Duodenal mucosa (tissue), 2 donors: ENCODE measurements around the gene NDUFC2.

Source experiments
- H3K27ac ChIP-seq: one replicate; pipeline ENCODE4 v1.7.0; 2013; ENCODE audit warnings: low read depth, low read length
- H3K27me3 ChIP-seq, 2 donors: one replicate each; pipeline ENCODE4 v1.7.0; 2013; ENCODE audit warnings: low read length in 2 of 2, control low read depth in 1 of 2; ENCODE audit not compliant: insufficient read depth in 2 of 2, control insufficient read depth in 1 of 2
- H3K36me3 ChIP-seq, 2 donors: one replicate each; pipeline ENCODE4 v1.7.0; 2013; ENCODE audit warnings: low read length in 2 of 2, control low read depth in 1 of 2; ENCODE audit not compliant: insufficient read depth in 2 of 2, control insufficient read depth in 1 of 2
- H3K4me1 ChIP-seq, 2 donors: one replicate each; pipeline ENCODE4 v1.7.0; 2013; ENCODE audit warnings: low read length in 2 of 2, control low read depth in 1 of 2; ENCODE audit not compliant: insufficient read depth in 2 of 2, control insufficient read depth in 1 of 2
- H3K4me3 ChIP-seq, 2 donors: one replicate each; pipeline ENCODE4 v1.7.0; 2013; ENCODE audit warnings: low read length in 2 of 2, low read depth in 1 of 2
- H3K9ac ChIP-seq, 2 donors: one replicate each; pipeline ENCODE4 v1.7.0; 2013; ENCODE audit warnings: low read length in 2 of 2, low read depth in 1 of 2
- H3K9me3 ChIP-seq, 2 donors: one replicate each; pipeline ENCODE4 v1.7.0; 2013; ENCODE audit warnings: low read length in 2 of 2, control low read depth in 1 of 2; ENCODE audit not compliant: control insufficient read depth in 1 of 2

The NDUFC2 gene

DNA sequence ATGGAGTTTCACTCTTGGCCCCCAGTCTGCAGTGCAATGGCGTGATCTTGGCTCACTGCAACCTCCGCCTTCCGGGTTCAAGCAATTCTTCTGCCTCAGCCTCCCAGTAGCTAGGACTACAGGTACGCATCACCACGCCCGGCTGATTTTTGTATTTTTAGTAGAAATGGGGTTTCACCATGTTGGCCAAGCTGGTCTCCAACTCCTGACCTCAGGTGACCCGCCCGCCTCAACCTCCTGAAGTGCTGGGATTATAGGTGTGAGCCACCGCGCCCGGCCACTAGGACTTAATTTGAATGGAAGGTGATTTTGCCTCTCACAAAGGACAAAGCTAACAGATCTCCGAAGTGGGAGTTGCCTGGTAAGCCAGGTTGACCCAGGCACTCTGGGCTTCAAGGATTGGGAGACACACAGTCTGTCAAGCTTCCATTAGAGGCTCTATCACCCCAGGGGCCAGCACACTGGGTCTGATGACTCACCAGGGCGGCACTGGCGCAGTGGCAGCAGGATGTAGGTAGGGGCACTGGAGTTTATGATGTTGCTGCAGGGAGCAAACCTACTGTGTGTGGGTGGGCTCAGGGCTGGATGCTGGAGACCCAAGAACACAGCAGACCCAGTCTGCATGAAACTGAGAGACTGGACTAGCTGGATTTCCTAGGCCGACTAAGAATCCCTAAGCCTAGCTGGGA lies 38.8 kb downstream of the NDUFC2 start:
- H3K36me3 ChIP-seq, result no peaks in the 10 kb centered on the region
- H3K27ac ChIP-seq, result no peak overlapping the region

DNA sequence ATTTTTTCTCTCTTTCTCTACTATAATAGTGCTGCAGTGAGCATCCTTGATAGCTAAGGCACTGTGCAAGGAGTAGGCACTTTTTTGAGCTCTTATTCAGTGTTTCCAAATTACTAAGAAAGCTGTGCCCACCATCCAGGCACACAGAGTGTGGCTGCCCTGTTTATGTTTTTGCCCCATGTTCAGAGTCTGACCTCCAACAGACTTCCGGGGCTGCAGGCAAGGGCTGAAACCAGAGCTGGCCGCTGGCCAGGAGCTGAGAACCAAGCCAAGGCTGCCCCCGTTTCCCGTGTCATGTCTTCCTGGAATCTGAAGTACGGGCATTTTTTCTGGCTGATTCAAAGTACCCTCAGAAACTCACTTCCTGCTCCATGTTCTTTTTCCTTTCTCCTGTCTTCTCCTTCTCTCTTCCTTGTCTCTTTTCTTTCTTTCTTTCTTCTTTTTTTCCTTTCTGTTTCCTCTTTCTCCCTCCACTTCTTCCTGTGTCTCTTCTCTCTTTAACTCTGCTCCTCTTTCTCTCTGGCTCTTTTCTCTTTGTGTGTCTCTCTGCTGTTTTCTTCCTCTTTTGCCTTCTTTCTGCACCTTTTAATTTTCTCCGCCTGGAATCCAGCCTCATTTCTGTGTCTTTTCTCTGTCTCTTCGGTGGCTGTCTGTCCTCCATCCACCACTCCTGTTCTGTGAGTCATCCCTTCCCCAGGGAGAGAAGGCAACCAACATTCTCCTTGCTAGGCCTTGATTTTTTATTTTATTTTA lies 39.6 kb downstream of the NDUFC2 start:
- Histone ChIP-seq H3K4me1 (peaks cover 31 to 40% of the 10 kb centered on the region in 2 donors), H3K36me3 (no peaks in the 10 kb centered on the region), H3K4me3 (peak overlapping the region; percentile 41 to 50), H3K27me3 (no peaks in the 10 kb centered on the region), H3K27ac (no peak overlapping the region), H3K9ac (peak overlapping the region; percentile 46 to 60), H3K9me3 (no peaks in the 10 kb centered on the region)

More for the DNA sequence above, 38.8 kb downstream of the NDUFC2 start:
- H3K4me1 ChIP-seq, result peaks cover 38 to 40% of the 10 kb centered on the region in 2 donors
- no peaks in the 10 kb centered on the region for H3K9me3 ChIP-seq
- no peak overlapping the region for H3K9ac ChIP-seq
- no peak overlapping the region for H3K4me3 ChIP-seq
- no peaks in the 10 kb centered on the region for H3K27me3 ChIP-seq

- H3K4me3 ChIP-seq, result peak overlapping the region; percentile 41 to 50
- H3K4me1 ChIP-seq, result peaks cover 28 to 37% of the 10 kb centered on the region in 2 donors
- no peaks in the 10 kb centered on the region for H3K9me3 ChIP-seq
- H3K27ac ChIP-seq, result no peak overlapping the region
- no peaks in the 10 kb centered on the region for H3K27me3 ChIP-seq
- H3K9ac ChIP-seq, result peak overlapping the region; percentile 46 to 60
- no peaks in the 10 kb centered on the region for H3K36me3 ChIP-seq
Measured at GRCh38 chr11:78039391-78039918, 40.2 kb downstream of the NDUFC2 start.

GRCh38 chr11:78038697-78039313 lies 40.9 kb downstream of the NDUFC2 start:
- peaks cover 23 to 33% of the 10 kb centered on the region in 2 donors for H3K4me1 ChIP-seq
- no peak overlapping the region for H3K4me3 ChIP-seq
- H3K27me3 ChIP-seq, result no peaks in the 10 kb centered on the region
- no peak overlapping the region for H3K9ac ChIP-seq
- no peaks in the 10 kb centered on the region for H3K36me3 ChIP-seq
- H3K9me3 ChIP-seq, result no peaks in the 10 kb centered on the region
- H3K27ac ChIP-seq, result no peak overlapping the region

- Histone ChIP-seq H3K4me3 (no peak overlapping the region), H3K27ac (no peak overlapping the region), H3K4me1 (peaks cover 23 to 33% of the 10 kb centered on the region in 2 donors), H3K9ac (no peak overlapping the region), H3K9me3 (no peaks in the 10 kb centered on the region), H3K27me3 (no peaks in the 10 kb centered on the region), H3K36me3 (no peaks in the 10 kb centered on the region)
Measured at GRCh38 chr11:78037825-78038620, 41.6 kb downstream of the NDUFC2 start.

GRCh38 chr11:78037056-78037455 lies 42.6 kb downstream of the NDUFC2 start:
- no peaks in the 10 kb centered on the region for H3K9me3 ChIP-seq
- no peak overlapping the region for H3K4me3 ChIP-seq
- H3K9ac ChIP-seq, result no peak overlapping the region
- H3K27ac ChIP-seq, result no peak overlapping the region
- peaks cover 23 to 33% of the 10 kb centered on the region in 2 donors for H3K4me1 ChIP-seq
- H3K36me3 ChIP-seq, result no peaks in the 10 kb centered on the region
- no peaks in the 10 kb centered on the region for H3K27me3 ChIP-seq

DNA sequence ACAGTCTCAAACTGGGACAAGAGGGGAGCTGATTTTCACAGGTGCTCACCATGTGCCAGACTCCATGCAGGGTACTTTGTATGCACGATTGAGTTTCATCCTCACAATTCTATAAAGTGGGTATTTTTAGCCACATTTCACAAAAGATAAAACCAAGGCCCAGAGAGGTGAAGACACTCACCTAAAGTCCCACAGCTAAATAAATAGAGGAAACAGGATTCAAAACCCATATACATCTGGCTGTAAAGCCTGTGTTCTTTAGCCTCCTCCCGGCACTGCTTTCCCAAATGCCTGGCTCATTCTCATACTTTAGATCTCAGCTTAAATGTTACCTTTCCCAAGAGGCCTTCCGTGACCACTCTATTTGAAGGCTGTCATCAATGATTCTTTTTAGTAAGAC lies 43.3 kb downstream of the NDUFC2 start:
- Histone ChIP-seq H3K9me3 (no peaks in the 10 kb centered on the region), H3K27ac (no peak overlapping the region), H3K4me3 (no peak overlapping the region), H3K9ac (no peak overlapping the region), H3K36me3 (no peaks in the 10 kb centered on the region), H3K4me1 (peaks cover 27 to 35% of the 10 kb centered on the region in 2 donors), H3K27me3 (no peaks in the 10 kb centered on the region)

DNA sequence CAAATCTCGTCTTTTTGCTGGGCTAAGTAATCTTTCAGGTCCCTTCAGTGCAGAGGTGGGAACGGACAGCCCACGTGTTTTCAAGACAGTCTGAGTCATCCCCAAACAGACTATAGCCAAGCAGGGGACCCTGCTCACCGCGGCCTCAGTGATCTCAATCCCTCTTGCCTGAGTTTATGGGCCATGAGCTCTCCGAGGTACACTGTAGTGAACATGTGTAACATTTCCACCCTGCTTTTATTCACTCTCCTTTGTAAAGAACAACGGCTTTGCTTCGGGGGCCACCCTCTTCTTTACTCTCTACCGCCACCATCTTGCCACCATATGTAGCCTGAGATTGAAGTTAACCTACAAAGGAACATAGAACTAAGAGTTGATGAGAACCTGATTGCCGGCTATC lies 45.0 kb downstream of the NDUFC2 start:
- Histone ChIP-seq H3K4me1 (peaks cover 27 to 31% of the 10 kb centered on the region in 2 donors), H3K4me3 (no peak overlapping the region), H3K27ac (no peak overlapping the region), H3K9me3 (no peaks in the 10 kb centered on the region), H3K9ac (no peak overlapping the region), H3K36me3 (no peaks in the 10 kb centered on the region), H3K27me3 (no peaks in the 10 kb centered on the region)

DNA sequence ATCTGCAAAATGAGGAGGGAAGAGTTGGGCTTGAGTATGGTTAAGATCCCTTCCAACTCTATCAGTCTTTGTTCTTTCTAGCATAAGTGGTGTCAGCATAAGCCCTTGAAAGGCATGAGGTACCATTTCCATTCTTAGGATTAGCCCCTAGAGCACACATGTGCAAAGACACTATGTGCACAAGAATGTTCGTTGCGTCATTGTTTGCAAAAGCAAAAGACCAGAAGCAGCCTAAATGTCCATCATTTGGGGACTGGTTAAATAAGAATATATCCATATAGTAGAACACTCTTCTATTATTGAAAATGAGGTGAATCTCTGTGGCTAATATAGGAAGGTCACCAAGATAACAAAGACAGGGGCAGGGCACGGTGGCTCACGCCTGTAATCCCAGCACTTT lies 46.6 kb downstream of the NDUFC2 start:
- H3K27me3 ChIP-seq, result no peaks in the 10 kb centered on the region
- no peaks in the 10 kb centered on the region for H3K36me3 ChIP-seq
- no peak overlapping the region for H3K9ac ChIP-seq
- H3K4me3 ChIP-seq, result no peak overlapping the region
- H3K27ac ChIP-seq, result no peak overlapping the region
- no peaks in the 10 kb centered on the region for H3K9me3 ChIP-seq
- H3K4me1 ChIP-seq, result peaks cover 16 to 17% of the 10 kb centered on the region in 2 donors
